ENCODE measurements around the gene UBE2F.

UBE2F gene

DNA sequence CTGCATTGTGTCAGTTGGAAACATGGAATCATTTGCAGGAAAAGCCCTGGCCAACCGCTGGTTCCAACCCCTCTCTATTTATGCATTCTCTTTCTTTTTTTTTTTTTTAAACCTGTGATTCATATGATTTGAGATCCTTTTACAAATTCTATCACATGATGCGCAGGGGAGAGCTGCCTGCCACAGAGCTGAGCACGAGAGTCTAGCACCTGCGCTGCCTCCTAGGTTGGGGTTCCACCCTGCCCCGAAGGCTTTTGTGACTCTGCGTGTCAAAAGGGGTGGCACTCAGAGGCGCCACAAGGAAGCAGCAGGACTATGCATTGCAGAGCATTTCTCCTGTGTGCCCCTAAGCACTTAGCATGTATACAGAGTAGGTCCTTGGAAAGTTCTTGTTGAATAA, 116.0 kb downstream of the UBE2F start:
- DNase-seq, result no peak

- no peak for DNase-seq
These were observed 117.1 kb downstream of the UBE2F start for GRCh38 chr2:238083919-238084318.

GRCh38 chr2:238084761-238085160, 117.9 kb downstream of the UBE2F start:
- DNase-seq, result no peak

GRCh38 chr2:238085899-238086298, 119.1 kb downstream of the UBE2F start:
- DNase-seq, result no peak

- no peak for DNase-seq
These were observed 120.4 kb downstream of the UBE2F start for GRCh38 chr2:238087211-238087610.

GRCh38 chr2:238090887-238091286, 124.1 kb downstream of the UBE2F start:
- no peak for DNase-seq

GRCh38 chr2:238091436-238092060, 124.7 kb downstream of the UBE2F start:
- no peak for DNase-seq

All from activated CD4-positive, alpha-beta T cell treated with anti-CD3 and anti-CD28 coated beads, Interleukin-2, amount 50 U/mL, for 16 hours (primary cell).